H54 (cell line): ENCODE results near the gene SARDH.

ENCODE experiments used
- DNase-seq: peaks from one replicate; pipeline ENCODE4 v3.0.0; 2011; ENCODE audit warnings: low spot score, mixed read lengths; ENCODE audit not compliant: insufficient read length
- FAIRE-seq: peaks from 3 replicates; lab custom pipeline; 2011; peaks lifted over from hg19 to GRCh38; lab: Jason Lieb, UNC
- POLR2A ChIP-seq: IDR thresholded peaks from 2 replicates; pipeline ENCODE4 v1.6.1; 2011; ENCODE audit warnings: low read depth, mild to moderate bottlenecking, low read length

SARDH gene

GRCh38 chr9:133674091-133674490 lies 64.1 kb downstream of the SARDH start:
- no peak for FAIRE-seq
- DNase-seq, result no peak
- TF ChIP-seq POLR2A, result no peak

- DNase-seq (no peak), FAIRE-seq (no peak)
- no peak for TF ChIP-seq POLR2A
Measured at GRCh38 chr9:133673258-133673655, 64.9 kb downstream of the SARDH start.

- DNase-seq, result no peak
- no peak for TF ChIP-seq POLR2A
- no peak for FAIRE-seq
Measured at GRCh38 chr9:133672503-133673257, 65.5 kb downstream of the SARDH start.

- FAIRE-seq (no peak), DNase-seq (no peak)
- no peak for TF ChIP-seq POLR2A
Measured at GRCh38 chr9:133671371-133671770, 66.8 kb downstream of the SARDH start.

GRCh38 chr9:133670466-133670865 lies 67.7 kb downstream of the SARDH start:
- FAIRE-seq, result no peak
- no peak for TF ChIP-seq POLR2A
- DNase-seq, result no peak

- TF ChIP-seq POLR2A, result no peak
- no peak for DNase-seq
- FAIRE-seq, result no peak
Measured at GRCh38 chr9:133669182-133669801, 68.9 kb downstream of the SARDH start.

GRCh38 chr9:133667759-133668450 lies 70.2 kb downstream of the SARDH start:
- FAIRE-seq (no peak), DNase-seq (no peak)
- TF ChIP-seq POLR2A, result no peak

- DNase-seq, result no peak
- no peak for FAIRE-seq
- TF ChIP-seq POLR2A, result no peak
Measured at GRCh38 chr9:133666845-133667244, 71.3 kb downstream of the SARDH start.

GRCh38 chr9:133666387-133666786 lies 71.8 kb downstream of the SARDH start:
- TF ChIP-seq POLR2A, result no peak
- FAIRE-seq (no peak), DNase-seq (no peak)

- FAIRE-seq, result no peak
- no peak for DNase-seq
- TF ChIP-seq POLR2A, result no peak
Measured at GRCh38 chr9:133665535-133665934, 72.6 kb downstream of the SARDH start.

- DNase-seq, result no peak
- no peak for FAIRE-seq
- no peak for TF ChIP-seq POLR2A
Measured at GRCh38 chr9:133665096-133665495, 73.1 kb downstream of the SARDH start.

- DNase-seq (no peak), FAIRE-seq (no peak)
- no peak for TF ChIP-seq POLR2A
Measured at GRCh38 chr9:133664173-133665050, 73.7 kb downstream of the SARDH start.

- no peak for TF ChIP-seq POLR2A
- no peak for DNase-seq
- FAIRE-seq, result no peak
Measured at GRCh38 chr9:133661846-133662540, 76.2 kb downstream of the SARDH start.
